Muscle of arm (tissue), 12 donors: Measurements from ENCODE around the gene UCK1. TPM values are rescaled to one million over a fixed set of nuclear protein-coding genes. Genes with fewer than 3 reads are reported as not detected.
"Not testable (repeated sequence)": the region's sequence is repeated elsewhere in the genome, so short reads cannot be mapped to it uniquely, and the experiment has no call there.

Source experiments
- DNase-seq: peaks from one replicate; pipeline ENCODE4 v3.0.0-alpha.2; 2013
- polyA plus RNA-seq, 12 donors: library from polyadenylated mRNA; unstranded; fragments of 120-200 nt; gene quantifications; one replicate each; pipeline ENCODE4 v1.2.1, GENCODE V29; 2013; ENCODE audit not compliant: insufficient read length in 12 of 12

Gene UCK1
- polyA plus RNA-seq, 12 donors = 21.7 to 38.0 (median 23.7) TPM; not detected in 1

- DNase-seq = no peak
Observed at GRCh38 chr9:131555841-131556673, 25.0 kb upstream of the UCK1 start.

GRCh38 chr9:131554843-131555351 is 23.8 kb upstream of the UCK1 start:
- DNase-seq = no peak

- no peak for DNase-seq
Observed at GRCh38 chr9:131554087-131554842, 23.2 kb upstream of the UCK1 start.

GRCh38 chr9:131552030-131552429 is 21.0 kb upstream of the UCK1 start:
- no peak for DNase-seq

- not testable (repeated sequence) for DNase-seq
Observed at GRCh38 chr9:131550465-131550864, 19.4 kb upstream of the UCK1 start.

- DNase-seq = not testable (repeated sequence)
Observed at GRCh38 chr9:131549186-131549585, 18.1 kb upstream of the UCK1 start.

GRCh38 chr9:131546336-131547084 is 15.4 kb upstream of the UCK1 start:
- DNase-seq = no peak

GRCh38 chr9:131545786-131546335 is 14.8 kb upstream of the UCK1 start:
- DNase-seq = no peak

- no peak for DNase-seq
Observed at GRCh38 chr9:131545003-131545785, 14.1 kb upstream of the UCK1 start, which contains the start of gene PRRT1B. TSS of gene PRRT1B (plus strand) at chr9:131545523. CDS start at chr9:131545616, 93 bp downstream.

GRCh38 chr9:131543141-131543540 is 12.1 kb upstream of the UCK1 start:
- no peak for DNase-seq

- DNase-seq = no peak
Observed at GRCh38 chr9:131539223-131539923, 8.3 kb upstream of the UCK1 start.

GRCh38 chr9:131537946-131538345 is 6.9 kb upstream of the UCK1 start:
- no peak for DNase-seq

- no peak for DNase-seq
Observed at GRCh38 chr9:131534721-131535237, 3.7 kb upstream of the UCK1 start.

GRCh38 chr9:131530546-131530919 is 530 bp downstream of the UCK1 start:
- no peak for DNase-seq

- DNase-seq = no peak
Observed at GRCh38 chr9:131529597-131530545, 1.2 kb downstream of the UCK1 start.

GRCh38 chr9:131528886-131529505 is 2.1 kb downstream of the UCK1 start:
- DNase-seq = no peak

- no peak for DNase-seq
Observed at GRCh38 chr9:131528186-131528585, 2.9 kb downstream of the UCK1 start.
